NCI-H82 treated with DMSO at 0.1 percent for 48 hours (cell line): ENCODE results near the gene TMEM92.
"Not testable (repeated sequence)": the region's sequence is repeated elsewhere in the genome, so short reads cannot be mapped to it uniquely, and the experiment has no call there.

ENCODE experiments used
- DNase-seq: peaks from one replicate; lab custom pipeline; 2025; ENCODE audit not compliant: unreplicated experiment; lab: John Stamatoyannopoulos, UW

The TMEM92 gene

GRCh38 chr17:50261051-50261915, 13.0 kb upstream of the TMEM92 start:
- DNase-seq = no peak

- DNase-seq = no peak
Observed at GRCh38 chr17:50262001-50262794, 12.1 kb upstream of the TMEM92 start.

- no peak for DNase-seq
Observed at GRCh38 chr17:50263331-50264262, 10.7 kb upstream of the TMEM92 start.

- no peak for DNase-seq
Observed at GRCh38 chr17:50264263-50265113, 9.8 kb upstream of the TMEM92 start.

- no peak for DNase-seq
Observed at GRCh38 chr17:50265212-50265611, 9.1 kb upstream of the TMEM92 start.

- DNase-seq = no peak
Observed at GRCh38 chr17:50265690-50266315, 8.5 kb upstream of the TMEM92 start.

- DNase-seq = no peak
Observed at GRCh38 chr17:50266384-50267073, 7.7 kb upstream of the TMEM92 start.

- no peak for DNase-seq
Observed at GRCh38 chr17:50267074-50267841, 7.0 kb upstream of the TMEM92 start.

GRCh38 chr17:50268026-50268425, 6.2 kb upstream of the TMEM92 start:
- DNase-seq = no peak

GRCh38 chr17:50268743-50269275, 5.5 kb upstream of the TMEM92 start:
- DNase-seq = no peak

GRCh38 chr17:50269477-50270434, 4.5 kb upstream of the TMEM92 start:
- peak; percentile 19 for DNase-seq

- DNase-seq = no peak
Observed at GRCh38 chr17:50270435-50271362, 3.6 kb upstream of the TMEM92 start.

GRCh38 chr17:50271363-50271750, 2.9 kb upstream of the TMEM92 start:
- not testable (repeated sequence) for DNase-seq

- DNase-seq = no peak
Observed at GRCh38 chr17:50272246-50272645, 2.0 kb upstream of the TMEM92 start.

- peak; percentile 8 for DNase-seq
Observed at GRCh38 chr17:50272711-50273653, 1.3 kb upstream of the TMEM92 start.
